H9 (cell line): ENCODE results near the gene MYO7B. TPM values are rescaled to one million over a fixed set of nuclear protein-coding genes. Genes with fewer than 3 reads are reported as not detected.

Source experiments
- DNase-seq: peaks from one replicate; pipeline ENCODE4 v3.0.0-alpha.2; 2017
- H2AFZ ChIP-seq: one replicate; pipeline ENCODE4 v1.6.1; 2013; ENCODE audit warnings: mild to moderate bottlenecking, low read length, control low read depth, moderate library complexity
- H2AK5ac ChIP-seq: 2 replicates; pipeline ENCODE4 v1.6.1; 2013; ENCODE audit warnings: low read length, control low read depth, mixed read lengths; ENCODE audit not compliant: insufficient read length
- H2BK120ac ChIP-seq: one replicate; pipeline ENCODE4 v1.6.1; 2013; ENCODE audit warnings: low read depth, mild to moderate bottlenecking, low read length, control low read depth, inconsistent platforms; ENCODE audit not compliant: poor library complexity, severe bottlenecking
- H2BK12ac ChIP-seq: 2 replicates; pipeline ENCODE4 v1.6.1; 2013; ENCODE audit warnings: low read length, control low read depth, mixed read lengths, low read depth; ENCODE audit not compliant: insufficient read length
- H2BK15ac ChIP-seq: 2 replicates; pipeline ENCODE4 v1.6.1; 2013; ENCODE audit warnings: low read depth, low read length, control low read depth
- H2BK20ac ChIP-seq: one replicate; pipeline ENCODE4 v1.6.1; 2013; ENCODE audit warnings: low read depth, mild to moderate bottlenecking, low read length, control low read depth, inconsistent platforms; ENCODE audit not compliant: poor library complexity, severe bottlenecking
- H2BK5ac ChIP-seq: 2 replicates; pipeline ENCODE4 v1.6.1; 2013; ENCODE audit warnings: low read length, control low read depth, mixed read lengths; ENCODE audit not compliant: insufficient read length
- H3K14ac ChIP-seq: 2 replicates; pipeline ENCODE4 v1.6.1; 2013; ENCODE audit warnings: low read length, control low read depth; ENCODE audit not compliant: insufficient read depth
- H3K18ac ChIP-seq: 2 replicates; pipeline ENCODE4 v1.6.1; 2013; ENCODE audit warnings: low read depth, mild to moderate bottlenecking, mixed read lengths, low read length, control low read depth; ENCODE audit not compliant: insufficient read length
- H3K23ac ChIP-seq: 2 replicates; pipeline ENCODE4 v1.6.1; 2013; ENCODE audit warnings: low read length, control low read depth, mixed read lengths, low read depth; ENCODE audit not compliant: insufficient read length
- H3K23me2 ChIP-seq: 2 replicates; pipeline ENCODE4 v1.6.1; 2013; ENCODE audit warnings: low read depth, mild to moderate bottlenecking, mixed read lengths, low read length, control low read depth; ENCODE audit not compliant: insufficient read length, poor library complexity, severe bottlenecking
- H3K27ac ChIP-seq: 2 replicates; pipeline ENCODE4 v1.5.1; 2013; ENCODE audit warnings: low read length, control low read depth, mixed read lengths, low read depth; ENCODE audit not compliant: insufficient read length
- H3K27me3 ChIP-seq: 2 replicates; pipeline ENCODE4 v1.6.1; 2013; ENCODE audit warnings: low read length, control low read depth, inconsistent platforms; ENCODE audit not compliant: insufficient read depth
- H3K4ac ChIP-seq: 2 replicates; pipeline ENCODE4 v1.6.1; 2013; ENCODE audit warnings: low read depth, mild to moderate bottlenecking, control low read depth, inconsistent platforms, low read length, moderate library complexity
- H3K4me1 ChIP-seq: 2 replicates; pipeline ENCODE4 v1.6.1; 2013; ENCODE audit warnings: low read length, control low read depth, inconsistent platforms; ENCODE audit not compliant: insufficient read depth
- H3K4me2 ChIP-seq: 2 replicates; pipeline ENCODE4 v1.6.1; 2013; ENCODE audit warnings: low read length, control low read depth, mixed read lengths; ENCODE audit not compliant: insufficient read length, insufficient read depth
- H3K56ac ChIP-seq: 2 replicates; pipeline ENCODE4 v1.6.1; 2013; ENCODE audit warnings: low read depth, mild to moderate bottlenecking, mixed read lengths, low read length, control low read depth; ENCODE audit not compliant: insufficient read length
- H3K79me1 ChIP-seq: 2 replicates; pipeline ENCODE4 v1.6.1; 2013; ENCODE audit warnings: low read depth, mild to moderate bottlenecking, moderate library complexity, low read length, control low read depth, inconsistent platforms; ENCODE audit not compliant: insufficient read depth, poor library complexity, severe bottlenecking
- H3K79me2 ChIP-seq: 2 replicates; pipeline ENCODE4 v1.6.1; 2013; ENCODE audit warnings: low read length, control low read depth, inconsistent platforms; ENCODE audit not compliant: insufficient read depth
- H3K9ac ChIP-seq: 2 replicates; pipeline ENCODE4 v1.6.1; 2013; ENCODE audit warnings: low read length, control low read depth, mixed read lengths; ENCODE audit not compliant: insufficient read length; ENCODE audit errors: extremely low read depth
- H3K9me3 ChIP-seq: one replicate; pipeline ENCODE4 v1.6.1; 2013; ENCODE audit warnings: low read depth, low read length, inconsistent platforms; ENCODE audit not compliant: control insufficient read depth
- H3T11ph ChIP-seq: one replicate; pipeline ENCODE4 v1.6.1; 2013; ENCODE audit warnings: mild to moderate bottlenecking, low read length, control low read depth, inconsistent platforms
- H4K20me1 ChIP-seq: one replicate; pipeline ENCODE4 v1.6.1; 2013; ENCODE audit not compliant: control insufficient read depth, insufficient read length, insufficient read depth
- H4K5ac ChIP-seq: 2 replicates; pipeline ENCODE4 v1.6.1; 2013; ENCODE audit warnings: low read depth, mild to moderate bottlenecking, mixed read lengths, low read length, control low read depth; ENCODE audit not compliant: insufficient read length
- H4K8ac ChIP-seq: replicated peaks from 2 replicates; pipeline ENCODE4 v1.6.1; 2013; ENCODE audit warnings: low read length, control low read depth, mixed read lengths, low read depth; ENCODE audit not compliant: insufficient read length
- H4K91ac ChIP-seq: 2 replicates; pipeline ENCODE4 v1.6.1; 2013; ENCODE audit warnings: low read depth, mild to moderate bottlenecking, moderate library complexity, mixed read lengths, low read length, control low read depth; ENCODE audit not compliant: insufficient read length
- H3K27ac Mint-ChIP-seq, 3 experiments: 2 replicates in 2 of 3; 3 replicates in 1 of 3; pipeline ENCODE4 v1.8.0; 2020 to 2021; ENCODE audit warnings: mixed read lengths in 3 of 3, mild to moderate bottlenecking in 1 of 3, moderate library complexity in 1 of 3
- H3K27me3 Mint-ChIP-seq: 2 replicates; pipeline ENCODE4 v1.8.0; 2021; ENCODE audit warnings: low read depth, mild to moderate bottlenecking, moderate library complexity, mixed read lengths
- H3K36me3 Mint-ChIP-seq, 3 experiments: 2 replicates in 2 of 3; 3 replicates in 1 of 3; pipeline ENCODE4 v1.8.0; 2020 to 2021; ENCODE audit warnings: low read depth in 3 of 3, mixed read lengths in 3 of 3; ENCODE audit not compliant: insufficient read depth in 1 of 3
- H3K4me1 Mint-ChIP-seq, 2 experiments: 2 replicates each; pipeline ENCODE4 v1.8.0; 2020; ENCODE audit warnings: mixed read lengths in 2 of 2
- H3K4me3 Mint-ChIP-seq, 2 experiments: 2 replicates in 1 of 2; 3 replicates in 1 of 2; pipeline ENCODE4 v1.8.0; 2020 to 2021; ENCODE audit warnings: mild to moderate bottlenecking in 2 of 2, mixed read lengths in 2 of 2, moderate library complexity in 1 of 2
- H3K9me3 Mint-ChIP-seq, 2 experiments: 2 replicates in 1 of 2; 3 replicates in 1 of 2; pipeline ENCODE4 v1.8.0; 2020; ENCODE audit warnings: mild to moderate bottlenecking in 2 of 2, mixed read lengths in 2 of 2, moderate library complexity in 1 of 2
- CTCF ChIP-seq: fragments of 200-600 bp; sonication (generic); conservative IDR thresholded peaks from 3 replicates; pipeline ENCODE4 v1.8.0; 2021; ENCODE audit warnings: antibody characterized with exemption, mild to moderate bottlenecking
- WGBS: extraction: QIAGEN DNeasy Blood & Tissue Kit; methylation state at CpG from one replicate; pipeline ENCODE4 v1.1.7; 2013; ENCODE audit warnings: missing lambda C conversion rate, low lambda C conversion rate, mixed read lengths; ENCODE audit not compliant: insufficient read length; ENCODE audit errors: extremely low coverage; 5-methylcytosine and 5-hydroxymethylcytosine counted together
- total RNA-seq: library from RNA; stranded (reverse); gene quantifications from 2 replicates; pipeline ENCODE4 v1.2.1, GENCODE V29; 2021

Gene MYO7B
- total RNA-seq, 1 experiment from 2014 or later, result not detected

GRCh38 chr2:127641846-127642507, 106.5 kb downstream of the MYO7B start:
- H3K14ac ChIP-seq, result no peak overlapping the region; the same call in 1 of the 2 replicates
- no peaks in the 10 kb centered on the region for H3K27me3 ChIP-seq
- no peaks in the 10 kb centered on the region for H3K79me2 ChIP-seq
- H3K9me3 ChIP-seq, result no peaks in the 10 kb centered on the region
- no peak overlapping the region for H3K27ac ChIP-seq
- H2BK12ac ChIP-seq, result no peak overlapping the region
- Mint-ChIP-seq H3K36me3 (no peaks in the 10 kb centered on the region), H3K4me3 (no peak overlapping the region), H3K27ac (no peak overlapping the region), H3K4me1 (peaks cover 8 to 16% of the 10 kb centered on the region in 2 experiments), H3K9me3 (no peaks in the 10 kb centered on the region), H3K27me3 (peaks cover 2% of the 10 kb centered on the region; the same call in 1 of the 2 replicates)
- no peaks in the 10 kb centered on the region for H4K20me1 ChIP-seq
- no peak overlapping the region for H3T11ph ChIP-seq
- no peak overlapping the region for H3K56ac ChIP-seq
- no peak overlapping the region for H3K18ac ChIP-seq
- DNase-seq, result no peak
- no peak overlapping the region for H2BK20ac ChIP-seq
- H4K91ac ChIP-seq, result no peak overlapping the region
- H3K23me2 ChIP-seq, result no peaks in the 10 kb centered on the region
- H3K4me2 ChIP-seq, result no peak overlapping the region
- no peak overlapping the region for H3K9ac ChIP-seq
- H3K79me1 ChIP-seq, result no peaks in the 10 kb centered on the region
- WGBS, result no CpG with 5 or more reads among the region's 25 CpGs
- no peaks in the 10 kb centered on the region; the same call in 1 of the 2 replicates for H3K4me1 ChIP-seq
- H2BK120ac ChIP-seq, result no peak overlapping the region
- no peak overlapping the region for H3K23ac ChIP-seq
- no peak overlapping the region for H2AFZ ChIP-seq
- no peak for TF ChIP-seq CTCF
- no peak overlapping the region for H2AK5ac ChIP-seq
- no peak overlapping the region for H2BK5ac ChIP-seq
- H4K8ac ChIP-seq, result no peak overlapping the region
- H3K4ac ChIP-seq, result no peak overlapping the region
- H2BK15ac ChIP-seq, result no peak overlapping the region
- H4K5ac ChIP-seq, result no peak overlapping the region
